GM19438 (cell line): ENCODE results near the gene ATRNL1.

Experiments used
- ATAC-seq: cut with Tn5 transposase; IDR thresholded peaks from one replicate; pipeline ENCODE4 v1.9.1; 2021; ENCODE audit warnings: low read depth; ENCODE audit not compliant: unreplicated experiment

ATRNL1 gene

GRCh38 chr10:115093286-115093775 lies at the start of gene ATRNL1:
Gene ATRNL1, plus strand, starts transcription at chr10:115093365. Its CDS starts 386 bp downstream, at chr10:115093751.
- ATAC-seq, result peak; percentile 78

GRCh38 chr10:115043719-115044118 lies 49.4 kb upstream of the ATRNL1 start:
- no peak for ATAC-seq

- ATAC-seq, result no peak
Observed at GRCh38 chr10:115044891-115045290, 48.3 kb upstream of the ATRNL1 start.

GRCh38 chr10:115045499-115045898 lies 47.7 kb upstream of the ATRNL1 start:
- no peak for ATAC-seq

GRCh38 chr10:115046686-115047236 lies 46.4 kb upstream of the ATRNL1 start:
- no peak for ATAC-seq

- no peak for ATAC-seq
Observed at GRCh38 chr10:115047705-115048104, 45.5 kb upstream of the ATRNL1 start.

GRCh38 chr10:115049318-115049717 lies 43.8 kb upstream of the ATRNL1 start:
- ATAC-seq, result no peak

- no peak for ATAC-seq
Observed at GRCh38 chr10:115049960-115050359, 43.2 kb upstream of the ATRNL1 start.

- ATAC-seq, result no peak
Observed at GRCh38 chr10:115050375-115051010, 42.7 kb upstream of the ATRNL1 start.

- ATAC-seq, result no peak
Observed at GRCh38 chr10:115051216-115051615, 41.9 kb upstream of the ATRNL1 start.

GRCh38 chr10:115052226-115052625 lies 40.9 kb upstream of the ATRNL1 start:
- ATAC-seq, result no peak

GRCh38 chr10:115052728-115053127 lies 40.4 kb upstream of the ATRNL1 start:
- no peak for ATAC-seq

- no peak for ATAC-seq
Observed at GRCh38 chr10:115056186-115056585, 37.0 kb upstream of the ATRNL1 start.

- no peak for ATAC-seq
Observed at GRCh38 chr10:115059301-115059898, 33.8 kb upstream of the ATRNL1 start.

GRCh38 chr10:115063701-115064658 lies 29.2 kb upstream of the ATRNL1 start:
- no peak for ATAC-seq

GRCh38 chr10:115065801-115066200 lies 27.4 kb upstream of the ATRNL1 start:
- ATAC-seq, result no peak

- ATAC-seq, result no peak
Observed at GRCh38 chr10:115066528-115066927, 26.6 kb upstream of the ATRNL1 start.

- no peak for ATAC-seq
Observed at GRCh38 chr10:115073796-115074195, 19.4 kb upstream of the ATRNL1 start.

- no peak for ATAC-seq
Observed at GRCh38 chr10:115082506-115082905, 10.7 kb upstream of the ATRNL1 start.

- ATAC-seq, result no peak
Observed at GRCh38 chr10:115084277-115084850, 8.8 kb upstream of the ATRNL1 start.
